ENCODE data around the gene SYT1.

DNA sequence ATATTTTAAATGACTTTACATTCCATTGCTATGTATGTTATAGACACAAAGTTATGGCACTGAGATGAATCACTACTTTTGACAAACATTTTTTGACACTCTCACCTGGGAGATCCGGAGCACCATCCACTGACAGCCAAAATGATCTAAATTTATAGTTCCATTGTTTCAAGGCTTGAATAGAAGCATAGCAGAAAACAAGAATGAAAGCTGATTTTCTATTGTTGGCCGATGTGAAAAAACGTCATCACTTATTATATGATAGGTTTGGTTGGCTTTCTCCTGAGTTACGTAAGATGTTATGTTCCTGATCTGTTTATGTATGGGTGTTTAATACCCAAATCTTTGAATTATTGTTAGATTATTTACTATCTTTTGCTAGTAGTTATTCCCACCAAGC is 520.0 kb downstream of the SYT1 start:
- TF ChIP-seq, protein P1, sequence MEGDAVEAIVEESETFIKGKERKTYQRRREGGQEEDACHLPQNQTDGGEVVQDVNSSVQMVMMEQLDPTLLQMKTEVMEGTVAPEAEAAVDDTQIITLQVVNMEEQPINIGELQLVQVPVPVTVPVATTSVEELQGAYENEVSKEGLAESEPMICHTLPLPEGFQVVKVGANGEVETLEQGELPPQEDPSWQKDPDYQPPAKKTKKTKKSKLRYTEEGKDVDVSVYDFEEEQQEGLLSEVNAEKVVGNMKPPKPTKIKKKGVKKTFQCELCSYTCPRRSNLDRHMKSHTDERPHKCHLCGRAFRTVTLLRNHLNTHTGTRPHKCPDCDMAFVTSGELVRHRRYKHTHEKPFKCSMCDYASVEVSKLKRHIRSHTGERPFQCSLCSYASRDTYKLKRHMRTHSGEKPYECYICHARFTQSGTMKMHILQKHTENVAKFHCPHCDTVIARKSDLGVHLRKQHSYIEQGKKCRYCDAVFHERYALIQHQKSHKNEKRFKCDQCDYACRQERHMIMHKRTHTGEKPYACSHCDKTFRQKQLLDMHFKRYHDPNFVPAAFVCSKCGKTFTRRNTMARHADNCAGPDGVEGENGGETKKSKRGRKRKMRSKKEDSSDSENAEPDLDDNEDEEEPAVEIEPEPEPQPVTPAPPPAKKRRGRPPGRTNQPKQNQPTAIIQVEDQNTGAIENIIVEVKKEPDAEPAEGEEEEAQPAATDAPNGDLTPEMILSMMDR (IDR thresholded peaks at IDR 0.05): no peak
- TF ChIP-seq EZH2 (IDR thresholded peaks at IDR 0.05; ENCODE audit: borderline replicate concordance, insufficient read depth, low read depth, low read length, poor library complexity, severe bottlenecking): no peak

All from B cell (primary cell).